Measurements from ENCODE around the gene C9orf72.
"Not testable (repeated sequence)": the region's sequence is repeated elsewhere in the genome, so short reads cannot be mapped to it uniquely, and the experiment has no call there.

C9orf72 gene

DNA sequence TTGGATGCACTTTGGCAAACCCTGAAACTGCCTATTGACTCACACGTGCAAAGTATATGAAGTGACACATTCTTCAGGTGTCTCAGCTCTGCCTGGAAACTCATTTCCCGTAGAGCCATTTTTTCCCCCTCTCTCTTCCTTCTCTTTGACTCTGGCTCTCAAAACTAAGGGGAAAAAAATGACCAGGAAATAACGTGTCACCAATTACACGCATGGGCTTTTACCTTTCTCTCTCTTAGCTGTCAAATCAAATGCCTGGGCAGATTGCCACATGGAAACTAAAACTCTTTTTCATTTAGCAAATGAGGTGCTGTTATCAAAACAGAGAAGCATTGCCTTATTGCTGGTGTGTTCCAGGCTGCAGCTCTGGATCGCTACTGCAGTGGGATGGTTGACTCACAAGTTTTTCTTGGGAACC, 67.5 kb downstream of the C9orf72 start:
- Histone ChIP-seq H3K14ac (ENCODE audit: low read length) (no peak overlapping the region), H3K4ac (ENCODE audit: low read length) (no peak overlapping the region), H4K91ac (ENCODE audit: low read depth, low read length, poor library complexity) (no peak overlapping the region), H3K23ac (ENCODE audit: low read depth, low read length, poor library complexity) (no peak overlapping the region), H2AFZ (ENCODE audit: low read length) (no peak overlapping the region), H2BK12ac (ENCODE audit: low read length) (no peak overlapping the region), H2BK120ac (ENCODE audit: low read depth, low read length) (no peak overlapping the region), H4K8ac (ENCODE audit: low read depth, low read length) (no peak overlapping the region), H3K4me1 (ENCODE audit: control insufficient read depth in 2 of 2, insufficient read depth in 1 of 2, low read depth in 1 of 2, low read length in 2 of 2) (peaks cover 5 to 17% of the 10 kb centered on the region in 2 donors), H3K36me3 (replicated peaks in 1 of 2; ENCODE audit: control insufficient read depth in 2 of 2, insufficient read depth in 2 of 2, low read length in 2 of 2) (peaks cover 2 to 16% of the 10 kb centered on the region in 2 donors), H3K4me2 (ENCODE audit: insufficient read depth, low read length, poor library complexity, severe bottlenecking) (no peak overlapping the region), H2BK15ac (ENCODE audit: low read length) (no peak overlapping the region), H3K18ac (ENCODE audit: low read length) (no peak overlapping the region), H3K9ac (ENCODE audit: low read depth, low read length, poor library complexity) (no peak overlapping the region), H3K4me3 (ENCODE audit: low read length in 2 of 2) (no peak overlapping the region), H2BK5ac (ENCODE audit: low read length) (no peak overlapping the region), H2AK5ac (ENCODE audit: low read depth, low read length) (no peak overlapping the region), H3K9me3 (replicated peaks in 1 of 2; ENCODE audit: control insufficient read depth in 2 of 2, insufficient read depth in 1 of 2, low read depth in 1 of 2, low read length in 2 of 2) (peaks cover 2 to 10% of the 10 kb centered on the region in 2 donors), H3K79me1 (ENCODE audit: low read depth, low read length) (peaks cover 2% of the 10 kb centered on the region), H3K27ac (replicated peaks; ENCODE audit: low read length) (no peak overlapping the region), H3K27me3 (ENCODE audit: control insufficient read depth in 3 of 3, insufficient read depth in 3 of 3, low read depth in 1 of 3, low read length in 3 of 3) (no peaks in the 10 kb centered on the region)
- DNase-seq (ENCODE audit: low spot score): no peak
- no CpG with 5 or more reads among the region's 5 CpGs for WGBS, 2 donors (ENCODE audit: extremely low coverage in 2 of 2, insufficient read length in 2 of 2, insufficient replicate concordance in 1 of 2)

DNA sequence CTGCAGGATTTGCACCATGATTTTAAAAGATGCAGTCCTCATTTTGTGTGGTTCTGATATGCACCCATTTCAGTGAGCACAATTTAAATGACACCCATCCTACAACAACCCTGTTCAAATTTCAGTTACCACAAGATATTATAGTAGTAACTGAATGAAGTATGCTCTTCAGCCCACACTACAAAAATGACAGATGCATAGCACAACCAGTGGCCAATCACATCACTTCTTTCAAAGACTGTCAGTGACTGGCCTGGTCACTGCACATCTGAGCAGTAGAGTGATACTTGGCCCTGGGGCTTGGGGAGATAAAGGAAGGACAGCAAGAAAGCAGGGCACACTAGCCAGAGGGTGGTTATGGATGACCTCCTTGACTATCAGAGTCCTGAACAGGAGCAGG, 69.0 kb downstream of the C9orf72 start:
- H3K4ac ChIP-seq (ENCODE audit: low read length): no peak overlapping the region
- no peak overlapping the region for H4K91ac ChIP-seq (ENCODE audit: low read depth, low read length, poor library complexity)
- H3K36me3 ChIP-seq (replicated peaks in 1 of 2; ENCODE audit: control insufficient read depth in 2 of 2, insufficient read depth in 2 of 2, low read length in 2 of 2): peaks cover 2 to 16% of the 10 kb centered on the region in 2 donors
- H3K4me2 ChIP-seq (ENCODE audit: insufficient read depth, low read length, poor library complexity, severe bottlenecking): no peak overlapping the region
- no peak overlapping the region for H3K23ac ChIP-seq (ENCODE audit: low read depth, low read length, poor library complexity)
- H3K18ac ChIP-seq (ENCODE audit: low read length): no peak overlapping the region
- no peak overlapping the region for H2AK5ac ChIP-seq (ENCODE audit: low read depth, low read length)
- no peak overlapping the region for H3K27ac ChIP-seq (replicated peaks; ENCODE audit: low read length)
- H3K14ac ChIP-seq (ENCODE audit: low read length): no peak overlapping the region
- H4K8ac ChIP-seq (ENCODE audit: low read depth, low read length): no peak overlapping the region
- H2AFZ ChIP-seq (ENCODE audit: low read length): no peak overlapping the region
- DNase-seq (ENCODE audit: low spot score): no peak
- no peak overlapping the region for H3K4me3 ChIP-seq (ENCODE audit: low read length in 2 of 2)
- H3K79me1 ChIP-seq (ENCODE audit: low read depth, low read length): no peaks in the 10 kb centered on the region
- no peak overlapping the region for H2BK120ac ChIP-seq (ENCODE audit: low read depth, low read length)
- no peak overlapping the region for H2BK15ac ChIP-seq (ENCODE audit: low read length)
- no peak overlapping the region for H3K9ac ChIP-seq (ENCODE audit: low read depth, low read length, poor library complexity)
- peaks cover 12 to 17% of the 10 kb centered on the region in 2 donors for H3K4me1 ChIP-seq (ENCODE audit: control insufficient read depth in 2 of 2, insufficient read depth in 1 of 2, low read depth in 1 of 2, low read length in 2 of 2)
- H3K9me3 ChIP-seq (replicated peaks in 1 of 2; ENCODE audit: control insufficient read depth in 2 of 2, insufficient read depth in 1 of 2, low read depth in 1 of 2, low read length in 2 of 2): peaks cover 2 to 10% of the 10 kb centered on the region in 2 donors
- H3K27me3 ChIP-seq (ENCODE audit: control insufficient read depth in 3 of 3, insufficient read depth in 3 of 3, low read depth in 1 of 3, low read length in 3 of 3): no peaks in the 10 kb centered on the region
- no peak overlapping the region for H2BK12ac ChIP-seq (ENCODE audit: low read length)
- H2BK5ac ChIP-seq (ENCODE audit: low read length): no peak overlapping the region

DNA sequence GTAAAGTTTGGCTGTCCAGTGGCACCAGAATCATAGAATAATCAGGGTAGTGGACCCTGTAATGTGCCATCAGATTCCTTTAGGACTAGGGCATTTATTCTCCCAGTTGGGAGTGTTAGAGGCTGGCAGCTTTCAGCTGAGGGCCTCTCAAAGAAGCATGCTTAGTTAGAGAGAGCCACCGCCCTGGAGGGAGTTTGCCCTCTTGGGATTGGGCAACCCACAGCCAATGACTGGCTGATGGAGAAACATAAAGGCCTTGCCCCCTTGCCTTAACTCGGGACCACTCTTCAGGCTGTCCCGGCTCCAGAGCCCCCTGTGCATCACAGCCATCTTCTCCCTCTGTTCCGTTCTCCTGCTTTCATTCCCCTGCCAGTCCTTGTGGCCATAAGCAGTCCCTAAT, 69.7 kb downstream of the C9orf72 start:
- H3K79me1 ChIP-seq (ENCODE audit: low read depth, low read length): no peaks in the 10 kb centered on the region

DNA sequence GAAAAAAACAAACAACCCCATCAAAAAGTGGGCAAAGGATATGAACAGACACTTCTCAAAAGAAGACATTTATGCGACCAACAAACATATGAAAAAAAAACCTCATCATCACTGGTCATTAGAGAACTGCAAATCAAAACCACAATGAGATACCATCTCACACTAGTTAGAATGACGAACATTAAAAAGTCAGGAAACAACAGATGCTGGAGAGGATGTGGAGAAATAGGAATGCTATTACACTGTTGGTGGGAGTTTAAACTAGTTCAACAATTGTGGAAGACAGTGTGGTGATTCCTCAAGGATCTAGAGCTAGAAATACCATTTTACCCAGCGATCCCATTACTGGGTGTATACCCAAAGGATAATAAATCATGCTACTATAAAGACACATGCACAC, 72.4 kb downstream of the C9orf72 start:
- not testable (repeated sequence) for H2AFZ ChIP-seq (ENCODE audit: low read length); H3K9ac ChIP-seq (ENCODE audit: low read depth, low read length, poor library complexity); H3K4me3 ChIP-seq (ENCODE audit: low read length in 2 of 2); H2BK120ac ChIP-seq (ENCODE audit: low read depth, low read length); H3K4me2 ChIP-seq (ENCODE audit: insufficient read depth, low read length, poor library complexity, severe bottlenecking); H2BK5ac ChIP-seq (ENCODE audit: low read length); H4K91ac ChIP-seq (ENCODE audit: low read depth, low read length, poor library complexity); H2BK15ac ChIP-seq (ENCODE audit: low read length); H3K9me3 ChIP-seq (replicated peaks in 1 of 2; ENCODE audit: control insufficient read depth in 2 of 2, insufficient read depth in 1 of 2, low read depth in 1 of 2, low read length in 2 of 2); H2BK12ac ChIP-seq (ENCODE audit: low read length); H3K23ac ChIP-seq (ENCODE audit: low read depth, low read length, poor library complexity); H3K27me3 ChIP-seq (ENCODE audit: control insufficient read depth in 3 of 3, insufficient read depth in 3 of 3, low read depth in 1 of 3, low read length in 3 of 3); H3K36me3 ChIP-seq (replicated peaks in 1 of 2; ENCODE audit: control insufficient read depth in 2 of 2, insufficient read depth in 2 of 2, low read length in 2 of 2); H3K18ac ChIP-seq (ENCODE audit: low read length); H3K27ac ChIP-seq (replicated peaks; ENCODE audit: low read length); H3K4ac ChIP-seq (ENCODE audit: low read length); H3K14ac ChIP-seq (ENCODE audit: low read length); H2AK5ac ChIP-seq (ENCODE audit: low read depth, low read length); H4K8ac ChIP-seq (ENCODE audit: low read depth, low read length); H3K79me1 ChIP-seq (ENCODE audit: low read depth, low read length); DNase-seq (ENCODE audit: low spot score)
- H3K4me1 ChIP-seq (ENCODE audit: control insufficient read depth in 2 of 2, insufficient read depth in 1 of 2, low read depth in 1 of 2, low read length in 2 of 2): peaks cover 24 to 28% of the 10 kb centered on the region in 2 donors
- WGBS, 2 donors (ENCODE audit: extremely low coverage in 2 of 2, insufficient read length in 2 of 2, insufficient replicate concordance in 1 of 2): no CpG with 5 or more reads among the region's 3 CpGs

More for the DNA sequence above, 69.7 kb downstream of the C9orf72 start:
- no peak overlapping the region for H2BK15ac ChIP-seq (ENCODE audit: low read length)
- H3K18ac ChIP-seq (ENCODE audit: low read length): no peak overlapping the region
- H4K8ac ChIP-seq (ENCODE audit: low read depth, low read length): no peak overlapping the region
- H3K4me1 ChIP-seq (ENCODE audit: control insufficient read depth in 2 of 2, insufficient read depth in 1 of 2, low read depth in 1 of 2, low read length in 2 of 2): peaks cover 16 to 18% of the 10 kb centered on the region in 2 donors
- no peak overlapping the region for H3K14ac ChIP-seq (ENCODE audit: low read length)
- H3K4me2 ChIP-seq (ENCODE audit: insufficient read depth, low read length, poor library complexity, severe bottlenecking): no peak overlapping the region
- H3K9ac ChIP-seq (ENCODE audit: low read depth, low read length, poor library complexity): no peak overlapping the region
- H4K91ac ChIP-seq (ENCODE audit: low read depth, low read length, poor library complexity): no peak overlapping the region
- no peak overlapping the region for H2BK5ac ChIP-seq (ENCODE audit: low read length)
- no CpG with 5 or more reads among the region's 4 CpGs for WGBS, 2 donors (ENCODE audit: extremely low coverage in 2 of 2, insufficient read length in 2 of 2, insufficient replicate concordance in 1 of 2)
- no peak overlapping the region for H2AFZ ChIP-seq (ENCODE audit: low read length)
- no peak overlapping the region for H3K4me3 ChIP-seq (ENCODE audit: low read length in 2 of 2)
- peak overlapping the region; percentile 6 for H2AK5ac ChIP-seq (ENCODE audit: low read depth, low read length)
- no peaks in the 10 kb centered on the region for H3K27me3 ChIP-seq (ENCODE audit: control insufficient read depth in 3 of 3, insufficient read depth in 3 of 3, low read depth in 1 of 3, low read length in 3 of 3)
- no peak overlapping the region for H3K23ac ChIP-seq (ENCODE audit: low read depth, low read length, poor library complexity)
- no peak for DNase-seq (ENCODE audit: low spot score)
- peaks cover 2 to 11% of the 10 kb centered on the region in 2 donors for H3K36me3 ChIP-seq (replicated peaks in 1 of 2; ENCODE audit: control insufficient read depth in 2 of 2, insufficient read depth in 2 of 2, low read length in 2 of 2)
- H2BK120ac ChIP-seq (ENCODE audit: low read depth, low read length): no peak overlapping the region
- no peak overlapping the region for H3K4ac ChIP-seq (ENCODE audit: low read length)
- peak overlapping the region; percentile 51 for H3K27ac ChIP-seq (replicated peaks; ENCODE audit: low read length)
- peaks cover 2 to 10% of the 10 kb centered on the region in 2 donors for H3K9me3 ChIP-seq (replicated peaks in 1 of 2; ENCODE audit: control insufficient read depth in 2 of 2, insufficient read depth in 1 of 2, low read depth in 1 of 2, low read length in 2 of 2)
- H2BK12ac ChIP-seq (ENCODE audit: low read length): no peak overlapping the region
